Effector CD8-positive, alpha-beta T cell (primary cell): ENCODE measurements around the gene MYCBP2.
"Not testable (repeated sequence)": the region's sequence is repeated elsewhere in the genome, so short reads cannot be mapped to it uniquely, and the experiment has no call there.

ENCODE experiments used
- DNase-seq: peaks from one replicate; lab custom pipeline; 2025; lab: John Stamatoyannopoulos, UW

Gene MYCBP2

DNA sequence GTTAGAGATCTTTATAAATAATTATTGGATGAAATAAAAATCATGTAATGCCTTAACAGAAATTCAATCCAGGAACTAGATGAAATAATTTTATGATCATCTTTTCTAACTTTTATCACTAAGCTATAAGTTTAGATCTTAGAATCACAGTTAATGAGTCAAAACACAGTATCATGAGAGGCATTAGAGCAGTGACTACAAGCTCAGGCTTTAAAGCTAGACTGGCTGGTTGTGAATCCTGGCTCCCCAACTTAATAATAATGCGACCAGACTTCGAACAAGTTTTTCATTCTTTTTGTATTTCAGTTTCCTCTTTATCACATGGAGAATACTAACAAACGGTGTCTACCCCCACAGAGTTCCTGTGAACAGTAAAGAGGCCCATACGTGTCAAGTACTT is 108.6 kb downstream of the MYCBP2 start:
- DNase-seq, result no peak

- DNase-seq, result no peak
Measured at GRCh38 chr13:77215543-77215942, 111.4 kb downstream of the MYCBP2 start.

DNA sequence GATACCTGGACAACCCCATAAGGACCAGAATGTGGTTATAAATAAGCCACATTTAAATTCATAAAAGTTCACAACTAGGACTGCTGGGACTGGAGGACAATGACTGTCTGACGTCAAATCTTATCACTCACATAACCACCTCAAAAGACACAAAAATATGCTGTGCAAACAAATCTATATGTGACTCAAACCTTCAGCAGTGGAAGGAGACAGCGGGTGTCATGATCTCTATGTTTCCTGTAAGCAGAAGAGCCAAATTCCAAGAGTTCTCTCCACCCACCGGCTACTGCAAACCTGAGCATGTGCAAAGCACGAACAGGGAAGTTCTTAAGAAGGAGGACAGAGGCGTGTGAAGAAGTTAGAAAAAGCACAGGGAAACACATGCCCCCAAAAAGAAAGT is 113.2 kb downstream of the MYCBP2 start:
- DNase-seq, result no peak

- DNase-seq, result no peak
Measured at GRCh38 chr13:77207943-77208342, 119.0 kb downstream of the MYCBP2 start.

DNA sequence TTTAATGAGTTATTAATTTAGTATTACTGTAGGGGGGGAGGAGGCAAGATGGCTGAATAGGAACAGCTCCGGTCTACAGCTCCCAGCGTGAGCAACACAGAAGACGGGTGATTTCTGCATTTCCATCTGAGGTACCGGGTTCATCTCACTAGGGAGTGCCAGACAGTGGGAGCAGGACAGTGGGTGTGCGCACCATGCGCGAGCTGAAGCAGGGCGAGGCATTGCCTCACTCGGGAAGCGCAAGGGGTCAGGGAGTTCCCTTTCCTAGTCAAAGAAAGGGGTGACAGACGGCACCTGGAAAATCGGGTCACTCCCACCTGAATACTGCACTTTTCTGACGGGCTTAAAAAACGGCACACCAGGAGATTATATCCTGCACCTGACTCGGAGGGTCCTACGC is 127.9 kb downstream of the MYCBP2 start:
- not testable (repeated sequence) for DNase-seq

DNA sequence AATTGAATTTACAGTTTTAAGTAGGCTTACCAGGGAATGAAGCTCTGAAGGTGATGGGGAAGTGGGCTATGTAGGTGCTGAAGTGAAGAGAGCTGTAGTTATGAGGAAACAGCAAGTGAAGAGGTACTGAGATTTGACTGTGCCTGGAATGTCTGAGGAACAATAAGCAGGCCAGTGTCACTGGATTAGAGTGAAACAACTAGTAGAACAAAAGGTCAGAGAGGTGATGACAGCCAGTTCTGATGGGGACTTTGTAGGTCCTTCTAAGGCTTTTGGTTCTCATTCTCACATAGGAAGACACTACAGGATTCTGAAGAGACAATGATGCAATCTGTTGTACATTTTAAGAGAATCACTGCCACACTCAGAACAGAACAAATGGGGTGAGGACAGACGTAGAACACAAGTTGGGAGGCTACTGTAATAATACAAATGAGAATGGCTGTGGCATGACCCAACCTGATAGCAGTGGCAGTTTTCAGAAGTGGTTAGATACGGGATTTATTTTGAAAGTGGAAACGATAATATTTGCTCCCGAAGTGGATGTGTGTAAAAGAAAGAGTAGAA is 130.8 kb downstream of the MYCBP2 start:
- DNase-seq, result no peak

GRCh38 chr13:77190349-77190958 is 136.4 kb downstream of the MYCBP2 start:
- no peak for DNase-seq

- no peak for DNase-seq
Measured at GRCh38 chr13:77185721-77186120, 141.2 kb downstream of the MYCBP2 start.

- no peak for DNase-seq
Measured at GRCh38 chr13:77184455-77184854, 142.4 kb downstream of the MYCBP2 start.

DNA sequence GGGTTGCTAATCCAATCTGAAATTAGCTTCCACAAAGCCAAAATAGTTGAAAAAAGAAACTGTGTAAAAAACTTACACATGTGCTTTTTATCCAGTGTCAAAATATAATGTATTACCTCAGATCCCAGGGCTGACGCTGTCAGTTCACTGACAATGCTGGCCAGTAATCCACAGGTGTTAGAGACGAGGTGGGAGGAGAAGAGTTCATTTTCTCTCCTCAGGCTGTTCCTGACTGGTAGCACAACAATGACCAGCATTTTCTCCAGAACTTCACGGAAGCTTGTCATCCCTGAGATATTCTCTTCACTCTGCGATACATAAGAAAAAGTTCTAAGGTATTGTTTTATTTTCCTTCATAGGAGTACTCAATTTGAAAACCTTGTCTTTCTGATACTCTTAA is 146.9 kb downstream of the MYCBP2 start:
- DNase-seq, result no peak

DNA sequence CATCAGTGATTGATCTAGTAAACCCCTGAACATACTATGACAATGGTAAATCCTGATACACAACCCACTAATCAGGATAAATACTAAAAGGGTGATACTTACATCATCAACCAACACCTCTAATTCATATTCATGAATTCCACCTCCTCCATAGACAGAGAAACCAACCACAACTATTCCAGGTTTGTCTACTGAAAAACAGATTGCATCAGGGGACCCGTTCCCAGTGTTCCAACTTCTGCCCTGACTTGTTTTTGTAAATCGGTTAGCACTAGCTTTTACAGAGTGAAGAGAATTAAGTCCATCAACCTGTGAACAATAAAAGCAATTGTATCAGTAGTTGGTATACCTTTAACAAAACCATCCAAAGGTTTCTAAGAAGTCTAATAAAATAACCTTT is 149.2 kb downstream of the MYCBP2 start:
- DNase-seq, result no peak

DNA sequence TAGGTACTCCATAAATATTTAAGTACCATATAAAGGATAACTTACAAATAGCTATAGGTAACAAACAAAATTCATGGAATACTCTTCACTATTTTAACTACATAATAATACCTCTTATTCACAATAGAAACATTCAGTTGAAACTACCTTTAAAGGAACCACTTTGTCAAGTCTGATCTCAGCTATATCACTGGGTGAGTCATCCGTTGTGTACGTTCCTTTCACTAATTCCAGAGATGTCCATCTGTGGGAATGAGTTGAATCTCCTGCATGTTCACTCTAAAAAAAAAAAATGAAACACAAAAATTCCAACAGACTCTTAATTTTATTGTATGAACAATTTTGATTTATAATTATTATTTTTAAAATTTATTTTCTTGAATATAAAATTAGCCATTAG is 150.5 kb downstream of the MYCBP2 start:
- DNase-seq, result no peak

DNA sequence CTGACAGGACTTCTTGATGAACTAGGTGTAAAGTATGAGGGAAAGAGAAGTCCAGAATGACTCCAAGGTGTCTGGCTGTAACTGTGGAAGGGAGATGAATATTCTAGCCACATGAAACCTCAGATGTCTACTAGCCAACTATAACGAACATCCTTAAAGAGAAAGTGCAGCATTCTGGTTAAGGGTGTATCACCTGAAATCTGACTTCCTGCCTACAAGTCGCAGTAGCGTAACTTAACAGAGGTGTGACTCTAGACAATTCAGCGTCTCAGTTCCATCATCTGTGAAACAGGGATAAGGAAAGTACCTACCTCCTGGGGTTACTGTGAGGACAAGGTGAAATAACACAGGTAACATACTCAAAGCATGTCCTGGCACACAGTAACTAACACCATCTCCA is 154.2 kb downstream of the MYCBP2 start:
- DNase-seq, result no peak

DNA sequence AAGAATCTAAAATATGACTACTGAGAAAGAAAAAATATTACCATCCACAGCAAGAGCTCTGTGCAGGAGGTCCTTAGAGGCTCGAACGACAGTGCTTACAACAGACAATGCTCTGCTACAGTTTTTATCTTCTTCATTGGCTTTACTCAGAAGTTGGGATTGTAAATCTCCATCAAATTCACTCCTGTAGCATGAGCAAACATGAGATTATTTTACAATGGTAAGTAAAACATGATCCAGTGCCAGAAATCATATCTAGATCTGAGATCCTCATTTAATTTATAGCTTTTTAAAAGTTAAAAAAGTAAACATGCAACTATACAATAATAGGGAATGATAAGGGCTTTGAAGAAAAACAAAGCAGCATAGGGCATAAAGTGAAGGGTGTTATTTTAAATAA is 155.4 kb downstream of the MYCBP2 start:
- no peak for DNase-seq

DNA sequence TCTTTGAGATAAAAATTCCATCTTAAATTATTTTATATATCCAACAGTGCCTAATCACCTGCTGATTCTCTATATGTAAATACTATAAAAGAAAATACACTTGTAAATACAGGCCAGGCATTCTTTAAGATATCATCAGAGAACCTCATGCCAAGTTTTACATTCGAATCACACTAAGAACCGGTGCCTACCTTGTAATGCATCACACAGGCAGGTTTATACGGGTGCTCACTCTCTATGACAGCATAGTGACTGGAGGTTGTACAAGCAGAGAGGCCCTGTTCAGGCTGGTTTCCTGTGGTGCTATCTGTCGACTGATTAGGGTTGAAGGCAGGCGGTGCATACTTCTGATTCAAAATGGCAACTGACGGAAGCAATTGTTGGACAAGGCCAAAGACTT is 158.7 kb downstream of the MYCBP2 start:
- DNase-seq, result no peak

- DNase-seq, result no peak
Measured at GRCh38 chr13:77150651-77151050, 176.2 kb downstream of the MYCBP2 start.

GRCh38 chr13:77143431-77143830 is 183.5 kb downstream of the MYCBP2 start:
- DNase-seq, result no peak

DNA sequence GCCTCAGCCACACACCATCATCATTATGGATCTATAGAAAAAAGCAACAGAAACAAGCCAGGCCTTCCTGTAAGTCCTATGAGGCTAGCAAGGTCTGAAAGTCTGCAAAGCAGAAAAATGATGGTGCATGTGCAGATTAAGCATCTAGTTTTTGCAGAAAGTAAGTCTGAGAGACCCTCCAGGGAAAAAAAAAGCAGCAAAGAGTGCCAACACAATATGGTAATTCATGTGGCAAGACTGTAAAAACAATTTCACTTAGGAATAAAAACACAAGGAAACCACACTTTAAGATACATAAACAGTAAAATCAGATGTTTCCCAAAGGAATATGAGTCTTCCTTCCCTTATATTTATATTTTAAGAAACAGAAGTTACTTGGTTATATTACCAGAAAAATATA is 187.6 kb downstream of the MYCBP2 start:
- DNase-seq, result no peak

GRCh38 chr13:77138813-77139212 is 188.1 kb downstream of the MYCBP2 start:
- no peak for DNase-seq

- no peak for DNase-seq
Measured at GRCh38 chr13:77136902-77137420, 189.9 kb downstream of the MYCBP2 start.

DNA sequence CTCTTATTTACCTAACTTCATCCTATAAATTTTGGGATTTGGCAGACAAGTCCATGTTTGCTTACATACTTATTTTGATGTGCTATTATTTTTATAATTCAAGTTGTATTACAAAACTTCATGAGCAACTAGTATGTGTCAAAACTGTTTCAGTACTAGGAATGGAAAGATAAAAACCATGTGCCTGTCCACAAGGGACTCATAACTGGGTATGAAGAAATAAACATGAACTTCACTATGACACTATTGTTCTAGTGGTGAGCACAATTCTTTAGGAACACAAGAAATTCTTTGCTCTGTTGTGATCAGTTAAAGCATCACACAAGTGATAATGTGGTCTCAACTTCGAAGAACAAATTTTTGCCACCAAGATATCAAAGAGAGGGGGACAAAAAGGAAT is 202.5 kb downstream of the MYCBP2 start:
- no peak for DNase-seq

DNA sequence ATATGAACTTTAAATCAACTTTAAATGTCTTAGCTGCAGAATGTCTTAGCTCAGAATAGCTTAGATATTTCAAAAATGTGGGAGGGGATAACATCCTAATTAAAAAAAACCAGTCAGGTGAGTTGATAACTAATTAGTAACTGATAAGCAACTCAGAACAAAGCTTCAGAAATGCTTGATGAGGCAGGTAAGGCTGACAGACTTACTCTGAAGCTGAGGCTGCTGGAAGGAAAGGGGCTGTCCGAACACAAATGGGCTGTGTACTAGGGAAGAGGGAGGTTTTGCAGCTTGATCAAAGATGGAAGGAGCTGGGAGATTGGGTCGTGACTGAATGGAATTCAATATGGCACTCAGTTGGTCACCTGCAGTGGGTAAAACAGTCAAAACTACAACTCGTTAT is 208.8 kb downstream of the MYCBP2 start:
- no peak for DNase-seq

GRCh38 chr13:77114271-77114670 is 212.6 kb downstream of the MYCBP2 start:
- DNase-seq, result no peak

DNA sequence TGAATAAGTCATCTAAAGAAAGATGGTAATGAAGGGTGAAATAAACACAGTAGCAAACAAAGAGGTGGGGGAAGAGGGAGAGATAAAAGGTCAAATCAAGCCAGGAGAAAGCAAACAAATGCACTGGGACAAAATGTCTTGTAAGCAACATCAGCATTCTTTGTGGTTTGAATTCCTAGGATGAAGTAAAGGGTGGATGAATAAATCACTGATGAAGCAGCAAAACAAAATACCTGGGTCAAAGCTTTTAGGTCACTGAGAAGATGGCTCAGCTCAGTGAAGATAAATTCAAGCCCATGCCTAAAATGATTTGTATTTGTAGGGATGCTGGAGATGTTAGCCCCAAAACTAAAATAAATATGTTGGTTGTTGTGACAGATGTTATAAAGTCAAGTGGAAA is 213.4 kb downstream of the MYCBP2 start:
- no peak for DNase-seq
